Measurements from ENCODE around the gene ATE1. TPM values are rescaled to one million over a fixed set of nuclear protein-coding genes. Genes with fewer than 3 reads are reported as not detected.

The ATE1 gene
- total RNA-seq (2022) (33.1 and 40.4 TPM in 2 replicates), Bru-seq, nascent RNA (percentile 80 among the genes with signal in this experiment), BruChase-seq, experiment 1, labeled RNA remaining after a 6-hour chase (percentile 77 among the genes with signal in this experiment), BruChase-seq, experiment 2, labeled RNA remaining after a 2-hour chase (percentile 76 among the genes with signal in this experiment)
- long read RNA-seq, full-length matches to known transcripts: 50 of 81 reads
- long read RNA-seq, partial matches to known transcripts: 2 of 81 reads
- long read RNA-seq, other reads (novel, unspliced or antisense): 29 of 81 reads

GRCh38 chr10:121927841-121928527 is at the start of gene ATE1:
Gene ATE1, minus strand, starts transcription at chr10:121928031. Its CDS starts 82 bp downstream, at chr10:121927949.
- peak; percentile 95 for DNase-seq (ENCODE audit: unreplicated experiment)
- peak within 1 kb of the TSS; percentile 93 for H3K4me3 Mint-ChIP-seq (ENCODE audit: unreplicated experiment)
- TF ChIP-seq, protein P1, sequence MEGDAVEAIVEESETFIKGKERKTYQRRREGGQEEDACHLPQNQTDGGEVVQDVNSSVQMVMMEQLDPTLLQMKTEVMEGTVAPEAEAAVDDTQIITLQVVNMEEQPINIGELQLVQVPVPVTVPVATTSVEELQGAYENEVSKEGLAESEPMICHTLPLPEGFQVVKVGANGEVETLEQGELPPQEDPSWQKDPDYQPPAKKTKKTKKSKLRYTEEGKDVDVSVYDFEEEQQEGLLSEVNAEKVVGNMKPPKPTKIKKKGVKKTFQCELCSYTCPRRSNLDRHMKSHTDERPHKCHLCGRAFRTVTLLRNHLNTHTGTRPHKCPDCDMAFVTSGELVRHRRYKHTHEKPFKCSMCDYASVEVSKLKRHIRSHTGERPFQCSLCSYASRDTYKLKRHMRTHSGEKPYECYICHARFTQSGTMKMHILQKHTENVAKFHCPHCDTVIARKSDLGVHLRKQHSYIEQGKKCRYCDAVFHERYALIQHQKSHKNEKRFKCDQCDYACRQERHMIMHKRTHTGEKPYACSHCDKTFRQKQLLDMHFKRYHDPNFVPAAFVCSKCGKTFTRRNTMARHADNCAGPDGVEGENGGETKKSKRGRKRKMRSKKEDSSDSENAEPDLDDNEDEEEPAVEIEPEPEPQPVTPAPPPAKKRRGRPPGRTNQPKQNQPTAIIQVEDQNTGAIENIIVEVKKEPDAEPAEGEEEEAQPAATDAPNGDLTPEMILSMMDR (IDR thresholded peaks at IDR 0.05; ENCODE audit: unreplicated experiment): no peak
- peaks cover 18% of the 10 kb centered on the region for H3K4me1 Mint-ChIP-seq (ENCODE audit: insufficient read depth, unreplicated experiment)
- POLR2A ChIA-PET: interaction anchor here (0.6 to 3.8 kb wide), 37 partner anchors 9 to 1080 kb away, joined by 3 to 33 read pairs (median 4); partner anchors contain the start of genes NSMCE4A and WDR11
- no peaks in the 10 kb centered on the region for H3K27me3 Mint-ChIP-seq (ENCODE audit: insufficient read depth, unreplicated experiment)
- intact Hi-C loops (cut with micrococcal nuclease): loop anchor here (1.0 to 2.0 kb wide), 3 partner anchors 14 to 123 kb away; partner anchors contain the start of gene NSMCE4A
- no TSS peak for BruUV-seq (replicated peaks)
- H3K36me3 Mint-ChIP-seq (ENCODE audit: insufficient read depth, unreplicated experiment): peaks cover 3% of the 10 kb centered on the region
- peak within 1 kb of the TSS; percentile 98 for H3K27ac Mint-ChIP-seq (ENCODE audit: low read depth, unreplicated experiment)
- CTCF ChIA-PET: interaction anchor here (0.6 to 0.8 kb wide), 2 partner anchors 345 to 503 kb away, joined by 3 read pairs; no protein-coding TSS in a partner anchor
- no peaks in the 10 kb centered on the region for H3K9me3 Mint-ChIP-seq (ENCODE audit: unreplicated experiment)

DNA sequence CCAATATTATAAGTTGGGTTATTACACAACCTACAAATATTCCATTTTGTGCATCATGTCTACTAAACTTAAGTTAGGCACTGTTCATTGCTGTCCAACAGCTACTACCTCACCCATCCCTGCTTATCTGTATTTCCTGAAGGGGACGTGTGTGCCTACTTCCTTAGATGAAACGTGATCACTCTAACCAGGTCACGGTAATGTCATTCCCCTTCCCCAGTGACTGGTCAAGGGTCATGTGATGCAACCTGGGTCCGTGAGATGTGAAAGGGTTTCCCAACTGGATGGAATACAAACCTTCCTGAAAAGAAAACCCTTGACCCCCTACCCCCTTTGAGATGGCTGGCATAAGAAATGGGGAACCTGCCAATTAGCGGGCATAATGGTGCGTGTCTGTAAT is 48.8 kb upstream of the ATE1 start:
- TF ChIP-seq, protein P1 (IDR thresholded peaks at IDR 0.05; ENCODE audit: unreplicated experiment): no peak
- ChIA-PET CTCF (interaction anchor here (1.4 kb wide), 1 partner anchor 8 kb away, joined by 3 read pairs; no protein-coding TSS in a partner anchor), POLR2A (interaction anchor here (0.9 to 3.8 kb wide), 2 partner anchors 19 to 137 kb away, joined by 3 to 24 read pairs; no protein-coding TSS in a partner anchor)
- intact Hi-C loops (cut with micrococcal nuclease): no loop called here
- no peak for DNase-seq (ENCODE audit: unreplicated experiment)
- Mint-ChIP-seq H3K27ac (ENCODE audit: low read depth, unreplicated experiment) (no peak overlapping the region), H3K27me3 (ENCODE audit: insufficient read depth, unreplicated experiment) (no peaks in the 10 kb centered on the region), H3K9me3 (ENCODE audit: unreplicated experiment) (no peaks in the 10 kb centered on the region), H3K4me3 (ENCODE audit: unreplicated experiment) (no peak overlapping the region), H3K36me3 (ENCODE audit: insufficient read depth, unreplicated experiment) (peaks cover 8% of the 10 kb centered on the region), H3K4me1 (ENCODE audit: insufficient read depth, unreplicated experiment) (peaks cover 13% of the 10 kb centered on the region)
- no TSS peak for BruUV-seq (replicated peaks)

- no TSS peak for BruUV-seq (replicated peaks)
- Mint-ChIP-seq H3K27ac (ENCODE audit: low read depth, unreplicated experiment) (no peak overlapping the region), H3K4me3 (ENCODE audit: unreplicated experiment) (peak overlapping the region; percentile 77), H3K27me3 (ENCODE audit: insufficient read depth, unreplicated experiment) (no peaks in the 10 kb centered on the region), H3K36me3 (ENCODE audit: insufficient read depth, unreplicated experiment) (peaks cover 19% of the 10 kb centered on the region), H3K9me3 (ENCODE audit: unreplicated experiment) (no peaks in the 10 kb centered on the region), H3K4me1 (ENCODE audit: insufficient read depth, unreplicated experiment) (peaks cover 13% of the 10 kb centered on the region)
- intact Hi-C loops (cut with micrococcal nuclease): loop anchor here (1.0 to 2.0 kb wide), 2 partner anchors 49 to 76 kb away; no protein-coding TSS in a partner anchor
- DNase-seq (ENCODE audit: unreplicated experiment): no peak
- ChIA-PET CTCF (interaction anchor here (0.6 to 2.3 kb wide), 25 partner anchors 8 to 1476 kb away, joined by 3 to 18 read pairs (median 4); no protein-coding TSS in a partner anchor), POLR2A (interaction anchor here (0.6 to 3.8 kb wide), 12 partner anchors 10 to 213 kb away, joined by 3 to 24 read pairs (median 5); partner anchors contain the start of gene ATE1)
- TF ChIP-seq, protein P1 (IDR thresholded peaks at IDR 0.05; ENCODE audit: unreplicated experiment): no peak
Observed at GRCh38 chr10:121975295-121976086, 47.7 kb upstream of the ATE1 start.
